ENCODE measurements around the gene MBD3L3.
"Not testable (repeated sequence)": the region's sequence is repeated elsewhere in the genome, so short reads cannot be mapped to it uniquely, and the experiment has no call there.

Gene MBD3L3

DNA sequence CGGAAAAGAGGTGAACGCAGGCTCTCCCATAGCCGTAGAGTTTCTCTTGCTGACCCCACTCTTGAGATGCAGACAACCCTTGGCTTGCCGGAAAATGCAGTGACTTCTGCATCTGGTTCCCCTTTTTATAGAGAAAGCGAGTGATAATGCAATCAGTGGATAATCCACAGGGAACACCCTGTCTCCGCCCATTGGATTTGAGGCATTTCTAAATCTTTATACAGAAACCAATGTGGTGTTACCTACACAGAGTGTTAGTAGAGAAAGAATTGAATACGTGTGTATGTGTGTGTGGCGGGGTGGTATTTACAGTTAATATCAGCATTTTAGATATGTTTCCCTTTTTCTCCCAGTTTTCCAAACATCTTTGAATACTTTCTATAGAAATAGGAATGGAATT is at the start of gene MBD3L3:
MBD3L3 (minus strand) TSS at position 101 of the 400 bp plus-strand sequence; CDS start at position 30, 71 bp downstream.
- not testable (repeated sequence) for DNase-seq

DNA sequence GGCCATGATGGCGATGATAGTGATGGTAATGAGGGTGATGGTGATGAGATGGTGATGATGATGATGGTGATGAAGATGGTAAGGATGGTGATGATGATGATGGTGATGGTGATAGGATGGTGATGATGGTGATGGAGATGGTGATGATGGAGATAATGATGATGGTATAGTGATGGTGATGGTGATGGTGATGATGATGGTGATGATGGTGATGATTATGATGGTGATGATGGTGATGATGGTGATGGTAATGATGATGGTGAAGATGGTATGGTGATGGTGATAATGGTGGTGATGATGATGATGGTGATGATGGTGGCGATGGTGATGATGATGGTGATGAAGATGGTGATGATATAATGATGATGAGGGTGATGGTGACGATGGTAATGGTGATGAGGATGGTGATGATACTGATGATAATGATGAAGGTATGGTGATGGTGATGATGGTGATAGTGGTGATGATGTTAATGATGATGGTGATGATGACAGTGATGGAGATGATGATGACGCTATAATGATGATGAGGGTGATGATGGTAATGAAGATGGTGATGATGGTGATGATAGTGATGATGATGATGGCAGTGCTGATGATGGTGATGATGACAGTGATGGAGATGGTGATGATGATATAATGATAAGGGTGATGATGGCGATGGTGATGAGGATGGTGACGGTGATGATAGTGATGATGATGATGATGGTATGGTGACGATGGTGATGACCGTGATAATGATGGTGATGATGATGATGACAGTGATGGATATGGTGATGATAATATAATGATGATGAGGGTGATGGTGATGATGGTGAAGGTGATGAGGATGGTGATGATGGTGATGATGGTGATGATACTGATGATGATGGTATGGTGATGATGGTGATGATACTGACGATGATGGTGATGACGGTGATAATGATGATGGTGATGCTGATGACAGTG is 48.5 kb upstream of the MBD3L3 start:
- no peak for DNase-seq

DNA sequence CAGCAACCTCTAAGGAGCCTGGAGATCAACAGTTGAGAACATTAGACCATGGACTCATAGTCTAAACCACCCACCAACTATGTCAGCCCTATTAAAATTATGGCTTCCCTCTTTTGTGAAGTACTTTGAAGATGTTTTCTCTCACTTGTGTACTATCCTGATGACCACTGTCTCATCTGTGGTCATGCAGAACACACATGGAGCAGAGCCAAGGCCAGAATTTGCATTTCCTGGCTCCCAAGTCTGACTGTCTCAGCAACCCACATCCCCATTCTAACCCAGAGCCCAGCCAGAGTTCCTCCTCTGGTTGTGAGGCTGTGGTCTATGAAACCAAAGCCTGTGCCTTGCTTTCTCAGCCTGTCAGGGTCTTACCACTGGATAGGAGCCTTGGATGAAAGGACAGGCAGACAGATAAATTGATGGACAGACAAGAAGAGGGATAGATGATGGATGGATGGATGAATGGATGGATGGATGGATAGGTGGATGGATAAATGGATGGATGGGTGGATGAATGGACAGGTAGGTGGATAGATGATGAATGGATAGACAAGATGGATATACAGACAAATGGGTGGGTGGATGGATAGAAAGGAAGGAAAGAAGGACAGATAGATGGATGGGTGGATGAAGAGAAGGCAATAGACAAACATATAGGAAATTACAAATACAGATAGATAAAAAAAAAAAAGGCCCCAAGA is 46.4 kb upstream of the MBD3L3 start:
- DNase-seq: no peak

DNA sequence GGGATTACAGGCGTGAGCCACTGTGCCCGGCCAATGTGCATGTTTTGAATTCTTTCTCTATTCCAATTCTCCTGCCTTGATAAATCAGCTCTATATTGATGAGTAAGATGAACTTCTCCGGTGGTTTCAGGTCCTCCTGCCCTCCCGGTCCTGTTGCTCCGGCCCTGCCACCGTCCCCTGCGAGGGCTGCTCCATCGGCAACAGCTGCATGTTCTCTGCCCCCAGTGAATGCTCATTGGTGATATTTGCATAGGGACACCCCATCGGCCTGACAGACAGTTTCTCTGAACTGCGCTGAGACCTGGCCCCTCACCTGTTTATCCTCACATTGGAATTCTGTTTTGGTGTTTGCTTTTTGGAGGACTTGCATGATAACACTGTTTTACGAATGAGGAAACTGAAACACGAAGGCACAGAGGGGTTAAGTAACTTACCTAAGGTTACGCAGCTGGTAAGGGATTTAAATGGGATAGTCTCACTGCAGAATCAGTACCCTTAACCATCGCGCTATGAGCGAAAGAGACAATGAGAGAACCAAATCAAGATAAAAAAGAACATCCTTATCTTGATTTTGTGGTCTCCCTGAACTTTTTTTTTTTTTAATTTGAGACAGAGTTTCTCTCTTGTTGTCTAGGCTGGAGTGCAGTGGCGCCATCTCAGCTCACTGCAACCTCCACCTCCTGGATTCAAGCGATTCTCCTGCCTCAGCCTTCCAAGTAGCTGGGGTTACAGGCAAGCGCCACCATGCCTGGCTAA is 43.2 kb upstream of the MBD3L3 start:
- no peak for DNase-seq

DNA sequence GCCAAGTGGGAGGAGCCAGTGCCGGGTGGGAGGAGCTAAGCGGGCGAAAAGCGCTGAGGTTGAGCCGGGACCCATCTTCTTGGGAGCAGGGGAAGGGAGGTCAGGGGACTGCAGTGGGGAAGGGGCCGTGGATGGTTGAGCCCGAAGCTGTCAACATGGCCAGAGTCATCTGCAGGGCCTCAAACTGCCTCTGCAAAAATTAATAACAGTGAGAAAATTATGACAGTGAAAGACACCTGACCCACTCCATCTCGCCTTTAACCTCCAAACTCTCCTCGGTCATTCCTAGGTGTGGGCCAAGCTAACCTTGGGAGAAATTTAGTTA is 41.1 kb upstream of the MBD3L3 start:
- no peak for DNase-seq

DNA sequence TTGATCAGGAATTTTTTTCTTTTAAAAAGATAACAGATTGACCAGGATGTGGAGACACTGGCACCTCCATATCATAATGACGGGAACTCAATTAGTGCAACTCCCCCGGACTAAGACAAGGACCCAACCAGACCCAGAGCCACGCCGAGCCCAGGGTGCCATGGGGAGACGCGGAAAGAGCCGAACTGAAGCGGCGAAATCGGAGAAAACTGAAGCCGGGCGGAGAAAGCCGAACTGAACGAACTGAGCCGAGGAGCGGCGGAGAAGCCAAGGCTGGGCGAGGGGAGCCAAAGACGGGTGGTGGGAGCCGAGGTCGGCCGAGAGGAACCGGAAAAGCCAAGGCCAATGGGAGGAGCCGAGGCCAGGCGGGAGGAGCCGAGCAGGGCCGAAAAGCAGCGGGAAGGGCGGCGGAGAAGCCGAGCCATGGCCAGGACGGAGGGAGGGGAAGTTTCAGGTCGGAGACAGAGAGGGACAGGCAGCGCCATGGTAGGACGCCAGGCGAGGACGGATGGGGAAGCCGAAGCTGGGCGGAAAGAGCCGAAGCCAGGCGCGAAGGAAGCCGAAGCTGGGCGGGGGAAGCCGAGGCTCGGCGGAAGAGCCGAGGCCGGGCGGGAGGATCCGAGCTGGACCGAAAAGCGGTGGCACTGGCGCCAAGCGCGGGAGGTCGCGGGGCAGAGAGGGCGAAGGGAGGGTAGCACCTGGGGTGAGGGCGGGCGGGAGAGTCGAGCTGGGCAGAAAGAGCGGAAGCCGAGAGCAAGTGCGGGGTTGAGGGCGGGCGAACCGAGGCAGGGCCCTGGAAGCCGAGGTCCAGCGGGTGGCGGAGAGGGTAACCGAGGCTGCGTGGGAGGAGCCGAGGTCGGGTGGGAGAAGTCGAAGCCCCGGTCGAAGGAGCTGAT is 40.5 kb upstream of the MBD3L3 start:
- DNase-seq: peak; percentile 82

DNA sequence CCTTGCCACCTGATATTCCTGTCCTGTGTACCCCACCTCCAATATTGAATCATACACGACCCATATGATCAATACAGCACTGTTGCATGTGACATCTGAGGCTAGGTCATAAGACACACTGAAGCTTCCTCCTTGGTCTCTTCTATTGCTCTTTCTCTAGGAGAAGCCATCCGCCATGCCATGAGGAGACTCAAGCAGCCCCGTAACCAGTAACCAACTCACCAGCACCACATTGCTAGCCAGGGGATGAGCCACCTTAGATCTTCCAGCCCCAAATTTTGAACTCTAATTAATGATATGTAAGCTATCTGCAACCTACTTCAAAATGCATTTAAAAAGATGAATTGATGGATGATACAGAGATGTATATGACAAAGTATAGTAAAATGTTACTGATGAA is 39.6 kb upstream of the MBD3L3 start:
- DNase-seq: no peak

DNA sequence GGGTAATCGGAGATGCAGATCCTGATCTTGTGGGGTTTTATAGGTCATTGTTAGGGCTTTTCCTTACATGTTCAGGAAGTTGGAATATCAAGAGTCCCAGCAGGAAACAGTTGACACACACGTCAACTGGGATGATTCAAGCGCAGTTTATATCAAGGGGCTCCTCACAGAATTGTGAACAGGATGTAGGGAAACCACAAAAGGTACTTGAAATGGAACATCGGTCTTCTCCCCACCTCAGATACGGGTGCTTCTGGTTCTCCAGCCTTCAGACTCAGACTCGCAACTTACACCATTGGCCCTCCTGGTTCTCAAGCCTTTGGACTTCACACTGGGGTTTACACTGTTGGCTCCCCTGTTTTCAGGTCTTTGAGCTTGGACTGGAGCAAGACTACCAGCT is 30.5 kb upstream of the MBD3L3 start:
- no peak for DNase-seq

DNA sequence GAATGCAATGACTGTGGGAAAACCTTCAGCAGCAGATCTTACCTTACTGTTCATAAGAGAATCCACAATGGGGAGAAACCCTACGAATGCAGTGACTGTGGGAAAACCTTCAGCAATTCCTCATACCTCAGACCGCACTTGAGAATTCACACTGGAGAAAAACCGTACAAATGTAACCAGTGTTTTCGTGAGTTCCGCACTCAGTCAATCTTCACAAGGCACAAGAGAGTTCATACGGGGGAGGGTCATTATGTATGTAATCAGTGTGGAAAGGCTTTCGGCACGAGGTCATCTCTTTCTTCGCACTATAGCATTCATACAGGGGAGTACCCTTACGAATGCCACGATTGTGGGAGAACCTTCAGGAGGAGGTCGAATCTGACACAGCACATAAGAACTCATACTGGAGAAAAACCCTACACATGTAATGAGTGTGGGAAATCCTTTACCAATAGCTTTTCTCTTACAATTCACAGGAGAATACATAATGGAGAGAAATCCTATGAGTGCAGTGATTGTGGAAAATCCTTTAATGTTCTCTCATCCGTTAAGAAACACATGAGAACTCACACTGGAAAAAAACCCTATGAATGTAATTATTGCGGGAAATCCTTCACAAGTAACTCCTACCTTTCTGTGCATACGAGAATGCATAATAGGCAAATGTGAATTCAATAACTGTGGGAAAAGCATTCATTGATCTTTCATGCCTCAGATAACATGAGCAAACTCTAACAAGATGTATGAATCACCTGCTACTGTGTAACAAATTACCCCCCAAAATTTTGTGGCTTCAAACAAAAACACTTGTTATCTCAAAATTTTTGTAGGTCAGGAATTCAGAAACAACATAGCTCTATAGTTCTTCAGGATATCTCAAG is 24.8 kb upstream of the MBD3L3 start:
- no peak for DNase-seq

DNA sequence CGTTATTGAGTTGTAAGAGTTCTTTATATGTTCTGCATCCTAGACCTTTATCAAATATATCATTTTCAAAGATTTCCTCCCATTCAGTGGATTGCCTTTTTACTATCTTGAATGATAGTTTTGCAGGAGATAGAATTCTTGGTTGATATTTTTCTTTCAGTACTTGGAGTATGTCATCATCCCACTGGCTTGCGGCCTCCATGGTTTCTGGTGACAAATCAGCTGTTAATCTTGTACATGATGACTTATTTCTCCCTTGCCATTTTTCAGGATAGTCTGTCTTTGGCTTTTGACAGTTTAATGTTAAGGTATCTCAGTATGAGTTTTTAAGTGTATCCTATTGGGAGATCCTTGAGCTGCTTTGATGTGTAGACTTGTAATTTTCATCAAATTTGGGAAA is 19.5 kb upstream of the MBD3L3 start:
- no peak for DNase-seq

DNA sequence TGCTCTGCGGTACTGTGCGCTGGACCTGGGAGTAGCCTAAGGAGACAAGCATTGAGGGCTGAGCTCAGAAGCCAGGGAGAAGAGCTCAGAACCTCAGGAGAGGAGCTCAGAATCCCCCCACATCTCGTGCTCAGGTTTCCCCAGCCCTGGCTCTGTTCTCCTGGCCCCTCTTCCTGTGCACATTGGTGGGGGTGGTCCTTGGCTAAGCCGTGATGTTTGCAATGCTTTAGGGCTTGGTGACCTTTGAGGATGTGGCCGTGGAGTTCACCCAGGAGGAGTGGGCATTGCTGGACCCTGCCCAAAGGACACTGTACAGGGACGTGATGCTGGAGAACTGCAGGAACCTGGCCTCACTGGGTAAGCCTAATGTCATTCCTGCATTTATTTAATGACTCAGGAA is 17.7 kb upstream of the MBD3L3 start:
- no peak for DNase-seq

DNA sequence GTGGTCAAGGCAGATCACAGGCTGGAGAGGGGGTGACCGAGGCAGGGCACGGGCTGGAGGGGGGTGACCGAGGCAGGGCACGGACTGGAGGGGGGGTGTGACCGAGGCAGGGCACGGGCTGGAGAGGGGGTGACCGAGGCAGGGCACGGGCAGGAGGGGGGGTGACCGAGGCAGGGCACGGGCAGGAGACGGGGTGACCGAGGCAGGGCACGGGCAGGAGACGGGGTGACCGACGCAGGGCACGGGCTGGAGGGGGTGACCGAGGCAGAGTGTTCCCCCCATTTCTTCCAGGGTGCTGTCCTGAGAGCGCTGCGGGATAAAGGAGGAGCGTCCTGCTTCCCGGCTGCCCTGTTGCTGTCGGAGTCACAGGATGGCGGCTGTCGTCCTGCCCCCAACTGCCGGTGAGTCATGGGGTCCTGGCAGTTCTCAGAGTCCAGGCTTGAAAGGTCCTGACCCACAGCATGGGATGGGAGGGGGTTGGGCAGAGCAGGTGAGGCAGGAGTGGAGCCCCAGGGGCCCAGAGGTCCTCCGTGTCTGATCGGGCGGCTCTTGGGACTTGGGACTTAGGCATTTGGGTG is 16.3 kb upstream of the MBD3L3 start:
- DNase-seq: no peak

DNA sequence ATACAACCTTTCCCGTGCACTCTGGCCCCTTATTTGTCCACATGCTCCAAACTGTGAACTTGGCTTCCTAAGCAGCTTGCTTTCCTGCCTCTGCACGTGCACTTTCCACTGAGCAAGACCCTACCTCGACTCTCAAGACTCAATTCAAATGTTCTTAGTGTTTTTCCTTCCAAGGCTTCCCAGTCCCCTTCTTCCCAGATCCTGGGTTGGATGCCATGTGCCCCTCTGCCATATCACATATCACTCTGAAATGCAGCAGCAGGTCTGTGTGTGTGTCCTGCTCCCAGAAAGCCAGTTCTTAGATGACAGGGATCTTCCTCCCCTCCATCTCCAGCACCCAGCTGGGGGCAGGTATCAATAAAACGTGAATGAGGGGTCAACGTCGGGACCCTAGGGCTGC is 14.1 kb upstream of the MBD3L3 start:
- DNase-seq: no peak

DNA sequence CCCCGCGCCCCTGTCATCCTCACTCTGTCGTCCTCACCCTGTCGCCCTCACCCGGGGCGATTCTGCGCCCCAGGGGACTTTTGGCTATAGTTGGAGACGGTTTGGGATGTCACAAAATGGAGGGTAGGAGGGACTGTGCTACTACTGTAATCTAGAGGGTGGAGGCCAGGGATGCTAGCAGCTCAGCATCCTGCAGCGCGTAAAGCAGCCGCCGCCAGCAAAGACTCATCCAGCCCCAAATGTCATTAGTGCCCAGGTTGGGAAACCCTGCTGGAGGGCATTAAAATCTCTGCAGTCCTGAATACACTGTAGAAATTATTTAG is 11.4 kb upstream of the MBD3L3 start:
- no peak for DNase-seq

DNA sequence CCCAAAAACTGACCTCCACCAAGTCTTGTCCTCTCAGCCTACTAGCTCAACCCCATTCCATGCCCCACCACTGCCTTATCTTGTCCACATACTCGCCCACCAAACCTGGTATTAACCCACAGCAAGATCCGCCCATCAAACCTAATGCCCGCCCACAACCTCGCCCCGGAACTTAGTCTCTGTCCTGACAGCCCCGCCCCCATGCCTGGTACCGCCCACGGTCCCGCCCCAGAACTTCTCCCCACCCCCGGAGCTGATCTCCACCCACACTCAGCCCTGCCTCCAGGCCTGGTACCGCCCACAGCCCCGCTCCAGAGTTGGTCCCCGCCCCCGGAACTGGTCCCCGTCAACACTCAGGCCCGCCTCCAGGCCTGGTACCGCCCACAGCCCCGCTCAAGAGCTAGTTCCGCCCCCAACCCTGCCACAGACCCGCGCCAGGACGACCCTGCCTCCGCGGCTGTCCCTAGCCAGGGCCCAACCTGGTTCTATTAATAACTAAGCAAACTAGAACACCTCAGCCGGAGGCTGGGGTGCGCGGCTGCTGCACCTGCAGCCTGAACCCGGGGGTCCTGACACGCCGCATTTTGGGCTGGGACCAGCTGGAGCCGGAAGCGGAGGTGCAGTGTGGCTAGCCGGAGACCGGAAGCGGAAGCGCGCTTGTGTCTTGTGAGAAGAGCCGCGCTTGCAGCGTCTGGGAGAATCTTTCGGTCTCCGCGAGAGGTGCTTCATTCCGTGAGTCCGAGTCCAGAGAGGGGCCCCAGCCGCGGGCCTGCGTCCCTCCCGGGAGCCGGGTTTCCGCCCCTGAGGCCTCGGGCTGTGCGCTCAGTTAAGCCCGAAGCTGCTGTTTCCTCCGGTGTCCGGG is 10.8 kb upstream of the MBD3L3 start, which contains the start of gene ZNF557:
ZNF557 (plus strand) TSS at position 662 of the 862 bp plus-strand sequence. CDS start 5,372 bp downstream, outside the sequence.
- peak; percentile 77 for DNase-seq

DNA sequence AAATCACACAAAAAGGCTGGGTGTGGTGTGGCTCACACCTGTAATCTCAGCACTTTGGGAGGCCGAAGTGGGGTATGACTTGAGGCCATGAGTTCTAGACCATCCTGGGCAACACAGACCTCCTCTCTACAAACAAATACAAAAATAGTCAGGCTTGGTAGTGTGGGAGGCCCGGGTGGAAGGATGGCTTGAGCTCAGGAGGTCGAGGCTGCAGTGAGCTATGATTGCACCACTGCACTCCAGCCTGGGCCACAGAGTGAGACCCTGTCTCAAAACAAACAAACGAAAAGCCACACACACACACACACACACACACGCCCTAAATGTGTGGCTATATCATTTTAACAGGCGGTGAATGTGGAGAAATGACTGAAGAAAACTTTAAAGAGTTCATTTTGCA is 10.1 kb upstream of the MBD3L3 start:
- DNase-seq: no peak

DNA sequence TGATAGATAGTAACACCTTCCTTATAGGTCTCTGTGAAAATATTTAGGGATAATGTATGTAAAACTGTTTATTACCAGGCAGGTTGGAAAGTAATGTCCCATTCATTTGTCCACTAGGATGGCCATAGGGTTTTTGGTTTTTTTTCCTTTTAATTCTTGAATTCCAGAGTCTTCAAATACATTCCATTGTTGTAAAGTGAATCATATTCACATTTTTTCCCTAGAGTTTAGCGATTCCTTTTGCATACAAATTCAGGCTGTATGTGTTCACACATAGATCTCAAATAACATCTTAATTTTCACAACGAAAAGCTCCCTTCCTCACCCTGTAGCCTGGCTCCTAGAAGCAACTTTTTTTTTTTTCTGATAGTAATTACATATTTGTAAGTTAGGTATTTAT is 9.2 kb upstream of the MBD3L3 start:
- DNase-seq: no peak

DNA sequence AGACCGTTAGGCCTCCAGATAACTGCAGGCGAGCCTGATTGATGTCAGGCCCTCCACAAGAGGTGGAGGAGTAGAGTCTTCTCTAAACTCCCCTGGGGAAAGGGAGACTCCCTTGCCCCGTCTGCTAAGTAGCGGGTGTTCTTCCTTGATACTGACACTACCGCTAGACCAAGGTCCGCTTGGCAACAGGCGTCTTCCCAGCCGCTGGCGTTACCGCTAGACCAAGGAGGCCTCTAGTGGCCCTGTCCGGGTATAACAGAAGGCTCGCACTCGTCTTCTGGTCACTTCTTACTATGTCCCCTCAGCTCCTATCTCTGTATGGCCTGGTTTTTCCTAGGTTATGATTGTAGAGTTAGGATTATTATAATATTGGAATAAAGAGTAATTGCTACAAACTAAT is 8.6 kb upstream of the MBD3L3 start:
- DNase-seq: not testable (repeated sequence)

DNA sequence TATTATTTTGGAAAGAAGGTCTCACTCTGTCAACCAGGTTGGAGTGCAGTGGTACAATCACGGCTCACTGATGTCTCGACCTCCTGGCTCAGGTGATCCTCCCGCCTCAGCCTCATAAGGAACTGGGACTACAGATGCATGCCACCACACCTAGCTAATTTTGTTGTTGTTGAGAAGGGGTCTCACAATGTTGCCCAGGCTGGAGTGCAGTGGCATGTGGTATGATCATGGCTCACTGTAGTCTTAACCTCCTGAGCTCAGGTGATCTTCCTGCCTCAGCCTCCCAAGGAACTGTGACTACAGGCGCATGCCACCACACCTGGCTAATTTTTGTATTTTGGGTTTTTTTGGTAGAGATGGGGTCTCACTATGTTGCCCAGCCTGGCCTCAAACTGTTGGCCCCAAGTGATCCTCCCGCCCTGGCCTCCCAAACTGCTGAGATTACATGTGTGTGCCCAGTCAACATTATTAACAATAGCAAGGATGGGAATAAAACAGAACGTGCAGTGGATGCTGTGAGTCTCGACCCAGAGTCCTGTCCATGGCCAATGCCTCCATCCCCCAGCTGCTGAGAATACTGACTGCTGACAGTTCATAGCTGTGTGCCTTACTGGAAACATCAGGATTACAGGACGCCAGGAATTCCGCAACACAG is 5.4 kb upstream of the MBD3L3 start:
- no peak for DNase-seq

DNA sequence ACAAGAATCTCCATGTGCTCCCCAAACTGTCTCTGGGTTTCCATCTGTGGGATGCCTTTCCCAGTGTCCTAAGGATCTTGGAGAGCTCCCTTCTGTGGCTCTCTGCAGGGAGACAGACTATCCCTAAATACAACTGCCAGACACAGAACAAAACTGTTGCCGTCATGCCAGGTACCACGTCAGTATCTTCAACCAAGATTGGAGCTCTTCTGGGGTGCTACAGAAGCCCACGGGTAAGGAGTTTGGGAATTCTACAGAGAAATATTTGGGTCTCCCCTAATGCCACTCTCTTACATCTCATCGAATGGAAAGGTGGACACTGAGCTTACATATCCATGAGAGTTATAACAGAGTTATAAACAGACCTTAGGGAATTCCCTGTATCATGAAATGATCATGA is 4.9 kb upstream of the MBD3L3 start:
- DNase-seq: no peak

All from NCI-H748 treated with DMSO at 0.1 percent for 48 hours (cell line).